G401.6 (cell line): ENCODE data around the gene CTNND2.

Source experiments
- FAIRE-seq: peaks from 2 replicates; lab custom pipeline; 2012; peaks lifted over from hg19 to GRCh38; lab: Jason Lieb, UNC

CTNND2 gene

GRCh38 chr5:11251247-11251646 lies 653.0 kb downstream of the CTNND2 start:
- no peak for FAIRE-seq

GRCh38 chr5:11248966-11249365 lies 655.3 kb downstream of the CTNND2 start:
- FAIRE-seq, result no peak

- no peak for FAIRE-seq
Observed at GRCh38 chr5:11247224-11247623, 657.0 kb downstream of the CTNND2 start.

- FAIRE-seq, result no peak
Observed at GRCh38 chr5:11240293-11241190, 663.7 kb downstream of the CTNND2 start.

- FAIRE-seq, result no peak
Observed at GRCh38 chr5:11239261-11240015, 664.8 kb downstream of the CTNND2 start.

- no peak for FAIRE-seq
Observed at GRCh38 chr5:11234501-11234911, 669.7 kb downstream of the CTNND2 start.

GRCh38 chr5:11230890-11231289 lies 673.4 kb downstream of the CTNND2 start:
- no peak for FAIRE-seq

GRCh38 chr5:11227064-11227463 lies 677.2 kb downstream of the CTNND2 start:
- no peak for FAIRE-seq

- FAIRE-seq, result no peak
Observed at GRCh38 chr5:11224436-11225187, 679.6 kb downstream of the CTNND2 start.

- no peak for FAIRE-seq
Observed at GRCh38 chr5:11222169-11222568, 682.1 kb downstream of the CTNND2 start.

- no peak for FAIRE-seq
Observed at GRCh38 chr5:11214864-11215644, 689.2 kb downstream of the CTNND2 start.

- FAIRE-seq, result no peak
Observed at GRCh38 chr5:11212706-11213105, 691.5 kb downstream of the CTNND2 start.

- FAIRE-seq, result no peak
Observed at GRCh38 chr5:11197726-11198125, 706.5 kb downstream of the CTNND2 start.

GRCh38 chr5:11191673-11192072 lies 712.6 kb downstream of the CTNND2 start:
- no peak for FAIRE-seq

GRCh38 chr5:11182441-11183080 lies 721.7 kb downstream of the CTNND2 start:
- no peak for FAIRE-seq

GRCh38 chr5:11181940-11182339 lies 722.3 kb downstream of the CTNND2 start:
- FAIRE-seq, result no peak

- FAIRE-seq, result no peak
Observed at GRCh38 chr5:11180890-11181289, 723.4 kb downstream of the CTNND2 start.

GRCh38 chr5:11177999-11178711 lies 726.1 kb downstream of the CTNND2 start:
- FAIRE-seq, result no peak

- FAIRE-seq, result no peak
Observed at GRCh38 chr5:11174591-11174990, 729.7 kb downstream of the CTNND2 start.

- no peak for FAIRE-seq
Observed at GRCh38 chr5:11172484-11172883, 731.8 kb downstream of the CTNND2 start.

GRCh38 chr5:11171236-11171635 lies 733.0 kb downstream of the CTNND2 start:
- no peak for FAIRE-seq
